HG03108 (cell line): ENCODE results near the gene RPGRIP1.
"Not testable (repeated sequence)": the region's sequence is repeated elsewhere in the genome, so short reads cannot be mapped to it uniquely, and the experiment has no call there.

Source experiments
- ATAC-seq: cut with Tn5 transposase; IDR thresholded peaks from one replicate; pipeline ENCODE4 v1.9.1; 2021; ENCODE audit warnings: moderate library complexity; ENCODE audit not compliant: unreplicated experiment

Gene RPGRIP1

DNA sequence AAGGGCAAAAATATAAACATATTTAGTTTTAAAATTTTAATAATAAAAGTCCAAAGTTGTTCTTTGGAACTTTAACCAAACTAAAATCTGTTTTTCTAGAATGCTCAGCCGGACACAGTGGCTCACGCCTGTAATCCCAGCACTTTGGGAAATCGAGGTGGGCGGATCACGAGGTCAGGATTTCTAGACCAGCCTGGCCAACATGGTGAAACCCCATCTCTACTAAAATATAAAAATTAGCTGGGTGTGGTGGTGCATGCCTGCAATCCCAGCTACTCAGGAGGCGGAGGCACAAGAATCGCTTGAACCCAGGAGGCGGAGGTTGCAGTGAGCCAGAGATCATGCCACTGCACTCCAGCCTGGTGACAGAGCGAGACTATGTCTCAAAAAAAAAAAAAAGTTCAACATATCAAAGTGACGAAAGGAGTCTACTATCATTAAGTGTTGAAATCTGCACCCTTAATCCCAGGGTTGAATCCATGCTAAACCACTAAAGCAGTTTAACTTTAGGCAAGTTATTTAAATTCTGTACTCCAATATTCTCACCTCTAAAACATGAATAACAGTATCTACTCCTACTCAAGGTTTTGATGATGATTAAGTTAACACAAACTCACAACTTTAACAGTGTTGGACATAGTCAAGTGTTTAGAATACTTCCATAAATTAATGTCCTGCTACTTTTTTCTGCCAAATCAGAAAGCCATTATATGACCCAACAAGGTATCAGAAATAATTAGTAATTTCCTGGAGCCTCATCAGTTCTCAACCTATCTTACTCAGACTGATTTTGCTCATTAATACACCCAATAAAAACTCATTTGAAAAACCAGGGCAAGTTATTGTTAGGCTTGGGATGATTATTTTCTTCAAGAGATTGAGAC, 21.6 kb upstream of the RPGRIP1 start:
- no peak for ATAC-seq

DNA sequence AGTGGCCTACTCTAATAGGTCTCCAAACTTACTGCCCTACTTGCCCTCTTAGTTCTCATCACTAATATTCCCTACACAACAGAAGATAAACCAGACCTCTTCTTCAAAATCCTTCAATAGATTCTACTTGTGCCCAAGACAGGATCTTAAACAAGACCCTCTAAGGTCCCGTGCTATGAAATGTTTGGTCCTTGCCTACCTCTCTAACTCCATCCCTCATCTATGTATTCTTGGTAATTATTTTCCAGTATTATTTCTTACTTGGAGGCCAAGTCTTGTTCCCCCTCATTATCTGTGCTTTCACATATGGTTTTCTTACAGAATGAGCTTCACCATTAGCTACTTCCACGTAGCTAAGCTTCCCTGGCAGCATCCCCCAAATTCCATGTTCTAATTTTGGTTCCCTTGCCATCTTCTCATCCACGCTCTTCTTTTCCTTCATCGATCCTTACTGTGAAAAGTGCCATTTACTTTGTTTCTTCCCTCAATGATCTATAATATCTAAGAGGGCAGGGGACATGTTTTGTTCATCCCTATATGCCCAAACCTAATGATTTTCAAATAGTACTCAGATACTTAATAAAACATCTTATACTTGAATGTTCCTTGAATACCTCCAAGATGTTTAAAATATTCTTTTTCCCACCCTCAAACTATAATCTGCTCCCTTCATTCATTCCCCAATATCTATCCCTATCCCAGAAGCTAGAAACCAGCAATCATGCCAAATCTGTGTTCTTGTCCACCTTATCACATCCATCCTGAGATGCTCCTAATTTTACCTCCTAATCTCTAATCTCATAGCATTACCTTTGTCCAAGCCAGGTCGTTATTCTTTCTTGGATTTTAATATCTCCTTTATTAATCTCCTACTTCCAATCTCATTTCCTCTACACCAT, 20.7 kb upstream of the RPGRIP1 start:
- ATAC-seq = no peak

DNA sequence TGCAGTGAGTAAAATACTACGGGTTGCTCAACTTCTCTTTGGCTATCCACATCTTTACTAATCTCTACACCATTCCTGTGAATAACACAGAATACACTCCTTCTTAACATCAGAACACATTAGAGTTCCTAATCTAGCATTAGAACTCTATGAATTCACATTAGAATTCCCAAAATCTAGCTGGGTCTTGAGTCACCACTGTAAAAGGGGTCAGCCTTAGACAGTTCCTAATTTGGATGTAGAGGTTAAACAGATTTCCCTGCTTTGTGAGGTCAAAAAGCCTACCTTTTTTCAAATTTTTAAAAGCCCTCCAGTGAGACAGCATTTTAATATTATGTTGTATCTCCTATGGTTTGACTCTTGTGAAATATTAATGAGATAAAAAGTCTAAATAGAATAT, 18.1 kb upstream of the RPGRIP1 start:
- ATAC-seq = no peak

DNA sequence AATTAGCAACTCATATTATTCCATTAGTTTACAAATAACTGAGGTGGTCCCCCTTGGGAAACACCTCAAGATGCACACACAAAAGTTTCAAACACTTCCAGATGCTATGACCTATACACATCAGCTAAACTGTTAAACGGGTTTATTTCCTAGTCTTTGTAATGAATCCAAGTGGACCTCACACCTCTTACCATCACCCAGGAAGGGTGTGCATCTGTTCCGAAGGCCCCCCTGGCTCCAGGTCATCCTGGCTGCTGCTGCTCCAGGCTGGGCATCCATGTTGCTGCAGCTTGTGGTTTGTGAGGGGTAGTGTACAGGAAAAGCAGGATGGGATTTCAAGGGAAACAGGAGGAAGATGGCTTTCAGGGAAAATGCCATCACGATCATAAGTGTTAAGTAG, 17.5 kb upstream of the RPGRIP1 start:
- no peak for ATAC-seq

DNA sequence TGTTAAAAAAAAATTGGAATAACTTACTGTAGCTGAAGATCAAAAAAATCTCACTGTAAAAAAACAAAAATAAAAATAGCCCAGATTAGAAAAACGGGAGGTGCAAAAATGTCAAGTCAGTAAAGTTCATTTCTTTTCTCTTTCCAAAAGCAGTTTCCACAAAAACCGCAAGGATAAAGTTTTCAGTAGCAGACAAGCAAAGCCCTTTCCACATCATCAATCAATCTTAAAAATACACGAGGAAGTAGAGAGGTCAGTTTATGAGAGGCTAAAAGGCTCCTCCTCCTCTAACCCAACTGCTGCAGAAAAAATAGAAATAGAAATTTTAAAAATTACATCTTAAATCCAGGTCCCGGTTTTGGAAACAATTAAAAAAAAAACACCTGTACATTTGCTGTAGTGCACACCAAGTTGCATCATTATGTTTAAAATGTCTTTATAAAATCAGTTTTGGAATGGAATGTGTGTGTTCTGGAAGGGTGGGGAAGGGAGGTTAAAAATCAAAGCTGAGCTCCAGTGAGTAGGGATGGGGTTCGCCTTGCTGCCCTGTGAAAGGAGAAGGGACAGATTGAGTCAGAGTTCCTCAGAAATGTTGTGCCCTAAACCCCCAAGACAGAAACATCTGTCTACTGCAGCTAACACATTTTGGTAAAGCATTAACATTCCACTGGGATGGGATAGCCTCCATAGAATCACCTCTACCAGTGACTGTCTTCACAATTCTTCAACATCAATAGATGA, 16.4 kb upstream of the RPGRIP1 start:
- no peak for ATAC-seq

DNA sequence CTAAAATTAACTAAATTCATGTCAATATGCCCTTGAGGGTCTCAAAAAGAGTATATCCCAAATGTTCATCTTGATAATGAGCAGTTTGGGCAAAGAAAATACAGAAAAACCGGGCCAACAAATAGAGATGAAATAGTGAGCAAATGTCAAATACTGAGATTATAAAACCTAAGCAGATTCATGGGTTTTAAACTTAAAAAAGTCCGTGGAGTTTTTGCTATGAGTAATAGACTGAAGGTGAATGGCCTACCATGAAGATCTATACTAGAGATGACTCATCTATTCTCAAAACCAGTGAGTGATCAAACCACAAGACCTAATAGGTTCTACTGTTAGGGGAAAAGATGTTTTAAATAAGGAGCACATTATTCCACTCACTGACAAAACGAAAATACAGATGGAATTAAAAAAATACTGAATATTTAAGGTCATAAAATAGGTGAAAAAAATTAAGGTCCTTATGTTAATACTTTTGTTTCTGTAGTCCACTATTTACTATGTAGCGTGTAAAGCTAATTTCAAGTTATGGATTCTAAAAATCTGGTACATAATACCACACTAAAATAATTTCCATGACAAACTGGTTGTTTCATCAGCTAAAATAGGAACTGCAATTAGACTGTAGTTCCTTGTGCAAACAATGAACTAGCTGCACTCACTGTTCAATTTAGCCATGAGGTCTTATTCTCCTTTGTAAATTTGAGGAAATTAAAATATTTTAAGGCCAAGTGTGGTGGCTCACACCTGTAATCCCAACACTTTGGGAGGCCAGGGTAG, 15.7 kb upstream of the RPGRIP1 start:
- ATAC-seq = peak; percentile 69

DNA sequence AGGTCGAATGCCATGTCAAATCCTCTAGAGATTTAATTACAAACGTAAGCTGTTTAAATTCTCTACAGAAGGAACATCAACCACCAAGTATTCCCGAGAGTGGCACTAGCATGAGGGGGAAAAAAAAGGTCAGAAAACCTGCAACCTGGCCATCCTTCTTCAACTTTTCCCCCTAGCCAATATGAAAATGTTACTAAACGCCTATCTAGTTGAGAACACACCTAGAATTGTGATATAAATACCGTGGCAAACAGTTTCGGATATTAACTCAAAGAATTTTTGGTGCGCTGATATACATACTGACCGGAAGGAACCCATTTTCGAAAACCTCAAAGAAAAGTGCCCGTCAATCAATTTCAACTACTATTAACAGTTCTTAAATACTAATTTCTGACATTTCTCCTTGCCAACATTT, 12.4 kb upstream of the RPGRIP1 start:
- ATAC-seq = no peak

DNA sequence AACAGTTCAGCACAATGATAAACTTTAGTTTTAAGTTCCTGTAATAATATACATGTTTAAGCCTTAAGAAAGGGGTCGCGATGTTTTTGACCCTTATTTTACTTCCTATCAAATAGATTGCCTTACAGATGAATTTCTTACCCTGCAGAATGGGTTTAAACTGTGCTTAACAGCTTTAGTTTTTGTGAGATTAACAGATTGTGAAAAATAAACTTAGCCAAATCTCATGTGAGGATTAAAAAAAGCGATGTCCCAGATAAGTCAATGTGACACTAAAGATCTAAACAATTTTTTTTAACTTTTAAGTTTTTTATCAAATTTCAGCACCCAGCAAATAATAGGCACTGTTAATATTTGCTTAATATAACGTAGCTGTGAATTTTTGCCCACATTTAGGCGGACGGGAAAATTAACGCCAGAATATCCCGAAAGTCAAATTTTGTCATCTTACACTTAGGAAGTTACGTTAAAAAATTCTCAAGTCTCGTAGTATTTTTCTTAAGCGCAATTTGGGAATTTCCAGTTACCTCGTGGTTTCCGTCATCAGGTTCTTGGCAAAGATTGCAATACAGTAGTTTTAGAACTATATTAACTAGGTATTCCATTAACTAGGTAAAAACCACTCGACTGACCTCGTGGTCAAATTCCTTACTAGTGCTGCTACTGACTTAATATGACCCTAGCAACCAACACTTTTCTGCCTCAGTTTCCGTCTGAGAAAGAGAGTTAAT, 11.8 kb upstream of the RPGRIP1 start:
- ATAC-seq = no peak

DNA sequence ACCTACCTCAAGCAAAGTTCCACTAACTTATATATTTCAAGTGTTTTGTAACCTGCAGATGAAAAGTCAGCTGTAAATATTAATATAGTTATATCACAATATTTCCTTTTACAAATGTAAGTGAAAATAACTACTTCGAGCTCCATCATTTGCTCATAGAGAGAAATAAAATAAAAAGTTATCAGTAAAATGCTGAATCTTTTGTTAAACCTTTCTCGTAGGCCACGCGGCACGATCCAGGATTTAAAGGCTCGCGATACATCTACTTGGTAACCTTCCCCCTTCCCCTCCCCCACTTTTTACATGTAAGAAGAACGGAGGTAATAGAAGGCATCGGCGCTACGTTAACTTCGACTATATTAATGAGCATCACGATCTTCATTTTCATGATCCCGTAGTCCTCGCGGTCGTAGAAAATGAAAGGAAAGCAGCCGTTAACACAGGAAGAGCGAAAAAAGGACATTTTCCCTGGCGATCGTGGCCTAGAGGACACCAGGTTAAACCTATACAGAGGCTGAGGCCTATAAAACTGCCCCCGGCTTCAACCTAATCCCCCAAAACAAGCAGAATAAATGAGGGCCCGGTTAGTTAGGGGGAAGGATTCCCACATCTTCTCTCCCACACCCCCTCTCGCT, 11.1 kb upstream of the RPGRIP1 start:
- no peak for ATAC-seq

DNA sequence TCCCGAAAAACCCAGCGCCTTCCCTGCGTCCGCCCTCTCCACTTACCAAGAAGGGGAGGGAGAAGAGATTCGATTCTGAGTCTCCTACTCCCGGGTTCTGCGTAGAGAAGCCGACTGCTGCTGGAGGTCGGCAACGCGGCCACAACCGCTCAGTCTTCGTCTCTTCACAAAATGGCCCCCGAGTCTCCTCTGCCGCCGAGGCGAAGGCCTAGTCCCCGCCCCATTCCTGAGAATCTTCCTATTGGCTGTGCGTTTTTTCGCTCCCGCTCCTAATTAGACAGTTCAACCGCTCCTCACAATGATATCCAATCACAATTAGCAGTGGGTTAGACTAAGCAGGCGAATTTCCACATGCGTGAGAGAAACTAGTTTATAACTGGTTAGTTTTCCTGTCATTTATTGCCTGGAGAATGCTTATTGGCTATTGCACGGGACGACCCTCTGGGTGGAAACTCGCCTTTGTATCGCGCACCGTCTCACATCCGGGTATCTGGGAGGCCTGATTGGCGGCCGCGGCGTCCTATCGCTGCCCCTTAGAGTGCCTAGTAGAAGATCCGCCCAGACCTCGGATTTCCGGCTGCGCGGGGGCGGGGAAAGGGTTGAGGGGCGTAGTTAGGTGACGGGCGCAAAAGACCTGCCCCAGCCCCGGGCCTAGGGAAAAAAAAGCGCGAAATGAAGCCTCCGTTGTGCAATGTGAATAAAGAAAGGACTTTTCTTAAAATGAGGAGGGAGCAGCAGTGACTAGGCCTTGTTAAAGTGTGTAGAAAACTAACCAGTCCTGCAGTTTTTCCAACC, 10.4 kb upstream of the RPGRIP1 start, which contains the start of gene HNRNPC:
TSS of gene HNRNPC (minus strand) at position 191 of the 795 bp plus-strand sequence. CDS start 35,249 bp downstream, outside the sequence.
- ATAC-seq = peak; percentile 90

DNA sequence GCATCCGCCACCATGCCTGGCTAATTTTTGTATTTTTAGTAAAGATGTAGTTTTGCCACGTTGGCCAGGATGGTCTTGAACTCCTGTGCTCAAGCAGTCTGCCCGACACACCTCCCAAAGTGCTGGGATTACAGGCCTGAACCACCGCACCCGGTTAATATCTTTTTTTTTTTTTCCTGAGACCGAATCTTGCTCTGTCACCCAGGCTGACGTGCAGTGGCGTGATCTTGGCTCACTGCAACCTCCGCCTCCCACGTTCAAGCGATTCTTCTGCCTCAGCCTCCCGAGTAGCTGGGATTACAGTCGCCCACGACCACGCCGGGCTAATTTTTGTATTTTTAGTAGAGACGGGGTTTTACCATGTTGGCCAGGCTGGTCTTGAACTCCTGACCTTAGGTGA, 7.2 kb upstream of the RPGRIP1 start:
- not testable (repeated sequence) for ATAC-seq

DNA sequence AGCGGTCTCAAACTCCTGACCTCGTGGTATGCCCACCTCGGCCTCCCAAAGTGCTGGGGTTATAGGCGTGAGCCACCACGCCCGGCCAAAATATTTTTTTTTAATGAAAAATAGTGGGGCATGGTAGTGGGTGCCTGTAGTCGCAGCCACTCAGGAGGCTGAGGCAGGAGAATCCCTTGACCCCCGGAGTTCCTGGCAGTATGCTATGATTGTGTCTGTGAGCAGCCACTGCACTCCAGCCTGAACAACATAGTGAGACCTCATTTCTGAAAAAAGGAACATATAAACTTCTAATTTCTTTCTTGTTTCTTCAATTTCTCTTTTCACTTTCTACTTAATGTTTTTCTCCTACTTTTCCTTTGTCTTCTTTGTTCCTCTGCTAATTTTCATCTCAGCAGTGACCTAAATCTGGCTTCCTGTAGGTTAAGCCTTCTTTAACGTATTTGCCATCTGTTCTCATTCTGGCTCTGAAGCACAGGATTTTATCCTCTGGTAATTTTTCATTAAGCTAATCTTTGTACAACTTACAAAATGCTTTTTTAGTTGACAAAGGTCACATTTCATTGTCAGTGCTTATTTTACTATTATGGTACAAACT, 4.5 kb upstream of the RPGRIP1 start:
- ATAC-seq = no peak

DNA sequence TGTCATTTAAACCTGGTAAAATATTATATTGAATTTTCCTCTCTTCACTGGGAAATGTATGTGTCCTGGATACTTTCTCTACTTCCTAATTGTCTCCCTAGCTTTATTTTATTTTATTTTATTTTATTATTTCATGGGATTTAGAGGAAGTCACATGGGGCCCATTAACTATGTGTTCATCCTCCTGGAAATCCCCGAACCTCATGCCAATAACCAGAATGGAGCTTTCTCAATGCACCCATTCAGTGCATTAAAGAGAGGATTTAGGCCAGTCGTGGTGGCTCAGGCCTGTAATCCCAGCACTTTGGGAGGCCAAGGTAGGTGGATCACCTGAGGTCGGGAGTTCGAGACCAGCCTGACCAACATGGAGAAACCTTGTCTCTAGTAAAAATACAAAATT, 1.3 kb upstream of the RPGRIP1 start:
- no peak for ATAC-seq

DNA sequence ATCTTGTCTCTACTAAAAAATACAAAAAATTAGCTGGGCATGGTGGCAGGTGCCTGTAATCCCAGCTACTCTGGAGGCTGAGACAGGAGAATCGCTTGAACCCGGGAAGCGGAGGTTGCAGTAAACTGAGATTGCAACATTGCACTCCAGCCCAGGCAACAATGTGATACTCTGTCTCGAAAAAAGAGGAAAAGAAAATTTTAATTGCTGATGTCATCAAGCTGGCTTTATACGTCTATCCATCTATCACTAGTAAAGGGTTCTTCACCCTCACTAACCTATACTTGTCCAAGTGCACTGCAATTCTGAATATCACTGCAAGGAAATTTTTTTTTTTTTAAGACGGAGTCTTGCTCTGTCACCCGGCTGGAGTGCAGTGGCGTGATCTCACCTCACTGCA, 2.0 kb downstream of the RPGRIP1 start:
- not testable (repeated sequence) for ATAC-seq

DNA sequence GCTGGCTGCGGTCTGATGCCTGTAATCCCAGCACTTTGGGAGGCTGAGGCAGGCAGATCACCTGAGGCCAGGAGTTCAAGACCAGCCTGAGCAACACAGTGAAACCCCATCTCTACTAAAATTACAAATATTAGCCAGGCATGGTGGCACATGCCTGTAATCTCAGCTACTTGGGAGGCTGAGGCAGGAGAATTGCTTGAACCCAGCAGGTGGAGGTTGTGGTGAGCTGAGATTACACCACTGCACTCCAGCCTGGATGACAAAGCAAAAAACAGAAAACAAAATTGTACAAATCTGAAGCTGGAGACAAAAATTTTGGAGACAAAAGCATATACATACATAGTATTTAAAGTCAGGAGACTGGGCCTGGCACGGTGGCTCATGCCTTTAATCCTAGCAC, 6.6 kb downstream of the RPGRIP1 start:
- ATAC-seq = not testable (repeated sequence)

DNA sequence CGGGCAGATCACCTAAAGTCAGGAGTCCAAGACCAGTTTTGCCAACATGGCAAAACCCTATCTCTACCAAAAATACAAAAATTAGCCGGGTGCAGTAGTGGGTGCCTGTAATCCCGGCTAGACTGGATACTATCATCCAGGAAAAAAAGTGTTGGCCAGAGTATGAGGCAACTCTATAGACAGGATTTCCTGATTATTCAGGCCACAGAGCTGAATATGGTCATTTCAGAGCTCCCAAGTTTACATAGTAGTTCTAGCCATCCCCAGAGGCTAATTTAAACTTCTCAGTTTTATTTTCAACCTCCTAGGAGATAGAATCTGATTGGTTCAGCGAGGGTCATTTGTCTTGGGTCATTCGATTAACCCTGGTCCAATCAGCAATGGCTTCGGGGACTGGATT, 7.3 kb downstream of the RPGRIP1 start:
- no peak for ATAC-seq

DNA sequence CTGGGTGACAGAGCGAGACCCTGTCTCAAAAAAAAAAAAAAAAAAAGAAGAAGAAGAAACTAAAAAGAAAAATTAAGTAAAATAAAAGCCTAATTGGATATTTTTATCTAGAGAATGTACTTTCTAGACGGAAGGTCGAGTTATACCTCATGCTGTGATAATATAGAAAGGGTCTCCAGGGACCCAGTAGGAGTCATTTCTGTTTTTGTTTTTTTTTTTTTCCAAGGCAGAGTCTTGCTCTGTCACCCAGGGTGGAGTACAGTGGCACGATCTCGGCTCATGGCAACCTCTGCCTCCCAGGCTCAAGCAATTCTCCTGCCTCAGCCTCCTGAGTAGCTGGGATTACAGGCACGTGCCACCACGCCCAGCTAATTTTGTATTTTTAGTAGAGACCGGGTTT, 14.1 kb downstream of the RPGRIP1 start:
- ATAC-seq = not testable (repeated sequence)

DNA sequence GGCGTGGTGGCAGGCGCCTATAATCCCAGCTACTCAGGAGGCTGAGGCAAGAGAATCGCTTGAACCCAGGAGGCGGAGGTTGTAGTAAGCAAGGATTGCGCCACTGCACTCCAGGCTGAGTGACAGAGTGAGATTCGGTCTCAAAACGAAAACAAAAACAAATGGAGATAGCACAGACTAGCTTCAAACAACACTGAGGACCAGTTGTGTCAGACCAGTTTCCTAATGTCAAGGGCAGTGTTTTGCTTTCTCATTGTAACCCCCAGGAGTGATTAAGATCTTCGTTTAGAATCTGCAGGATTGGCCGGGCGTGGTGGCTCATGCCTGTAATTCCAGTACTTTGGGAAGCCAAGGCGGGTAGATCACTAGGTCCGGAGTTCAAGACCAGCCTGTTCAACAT, 18.5 kb downstream of the RPGRIP1 start:
- ATAC-seq = no peak
